ENCODE results near the gene PROC.

GRCh38 chr2:127404466-127405254, 13.6 kb upstream of the PROC start:
- TF ChIP-seq POLR2A (IDR thresholded peaks at IDR 0.05; ENCODE audit: low read length) = no peak
- TF ChIP-seq GATA1 (IDR thresholded peaks at IDR 0.05; ENCODE audit: low read depth, low read length) = no peak

Measured in erythroblast (primary cell).